HG02759 (cell line): ENCODE data around the gene ZNF467.

Source experiments
- ATAC-seq: cut with Tn5 transposase; IDR thresholded peaks from one replicate; pipeline ENCODE4 v1.9.1; 2021; ENCODE audit warnings: mild to moderate bottlenecking, moderate library complexity; ENCODE audit not compliant: unreplicated experiment

Gene ZNF467

DNA sequence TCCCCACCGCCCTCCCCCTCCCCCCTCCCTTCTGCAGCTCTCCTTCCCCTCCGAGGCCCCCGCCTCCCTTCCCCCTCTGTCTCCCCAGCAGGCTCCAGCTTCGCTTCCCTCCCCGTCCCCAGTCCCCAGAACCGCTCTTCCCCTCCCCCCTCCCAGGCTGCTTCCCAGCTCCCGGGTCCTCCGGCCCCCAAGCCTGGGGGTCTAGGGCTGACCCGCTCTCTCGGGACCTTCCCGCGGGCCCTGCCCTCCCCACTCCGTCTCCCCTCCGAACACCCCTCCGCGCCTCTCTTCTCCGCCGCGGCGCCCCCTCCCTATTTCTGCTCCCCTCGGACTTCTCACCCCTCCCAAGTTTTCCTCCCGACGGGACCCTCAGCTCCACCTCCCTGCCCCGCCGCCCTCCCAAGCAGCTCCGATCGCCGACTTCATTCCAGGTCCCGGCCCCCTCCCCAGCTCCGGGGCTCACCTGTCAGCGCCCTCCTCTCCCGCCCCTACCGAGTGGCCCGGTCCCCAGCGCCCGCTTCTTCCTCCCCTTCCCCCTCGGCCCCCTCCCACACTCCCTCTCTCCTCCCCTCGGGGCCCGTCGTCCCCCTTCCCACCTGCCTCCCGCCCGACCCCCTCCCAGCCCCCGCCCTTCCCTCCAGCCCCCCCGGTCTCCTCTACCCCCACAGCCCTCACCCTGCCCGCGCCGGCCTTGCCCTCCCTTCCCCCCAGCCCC, 990 bp downstream of the ZNF467 start:
- no peak for ATAC-seq

- ATAC-seq, result peak; percentile 96
These were observed 1.6 kb downstream of the ZNF467 start for GRCh38 chr7:149771720-149772240.

GRCh38 chr7:149770728-149771636, 2.4 kb downstream of the ZNF467 start:
- peak; percentile 17 for ATAC-seq

- no peak for ATAC-seq
These were observed 3.5 kb downstream of the ZNF467 start for GRCh38 chr7:149769915-149770314.

GRCh38 chr7:149768931-149769330, 4.5 kb downstream of the ZNF467 start:
- ATAC-seq, result no peak

DNA sequence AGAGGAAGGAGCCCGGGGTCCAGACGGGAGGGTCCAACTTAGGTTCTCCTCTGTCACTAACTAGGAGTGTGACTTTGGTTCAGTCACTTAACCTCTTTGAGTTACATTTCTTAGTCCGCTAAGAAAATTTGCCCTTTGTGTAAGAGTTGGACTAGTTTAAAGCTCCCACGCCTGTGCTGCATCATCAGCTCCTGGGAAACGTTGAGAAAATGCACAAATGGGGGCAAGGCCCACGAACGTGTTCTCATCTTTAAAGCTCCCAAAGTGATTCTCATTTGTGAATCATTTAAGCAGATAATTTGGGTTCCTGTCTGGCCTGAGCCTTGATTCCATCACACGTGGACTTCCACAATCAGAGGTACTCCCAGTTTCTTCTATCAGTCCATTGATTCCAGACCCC, 6.3 kb downstream of the ZNF467 start:
- no peak for ATAC-seq

DNA sequence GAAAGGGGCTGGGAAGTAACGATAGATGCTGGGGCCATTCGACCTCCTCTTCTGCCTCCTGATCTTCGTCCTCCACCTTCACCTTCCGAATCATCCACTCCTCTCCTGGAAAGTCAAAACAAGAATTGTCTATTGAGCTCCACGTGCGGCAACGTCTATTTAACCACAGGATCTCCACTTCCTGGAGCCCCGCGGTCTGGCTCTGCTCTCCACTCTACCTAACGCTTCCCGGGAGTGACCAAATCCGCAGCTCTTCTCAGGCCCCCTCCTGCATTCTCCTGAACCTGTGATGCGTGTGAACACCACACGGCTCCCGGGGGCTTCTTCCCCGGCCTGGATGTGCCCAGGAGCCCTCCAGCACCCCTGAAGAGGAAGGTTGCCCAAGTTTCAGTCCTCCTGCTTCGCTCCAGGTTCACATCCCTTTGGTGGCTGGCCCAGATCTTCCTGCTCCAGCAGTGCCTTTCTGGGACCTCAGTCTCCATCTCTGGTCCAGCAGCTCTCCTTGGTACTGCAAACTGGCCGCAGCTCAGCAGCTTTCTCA, 7.2 kb downstream of the ZNF467 start:
- ATAC-seq, result no peak

DNA sequence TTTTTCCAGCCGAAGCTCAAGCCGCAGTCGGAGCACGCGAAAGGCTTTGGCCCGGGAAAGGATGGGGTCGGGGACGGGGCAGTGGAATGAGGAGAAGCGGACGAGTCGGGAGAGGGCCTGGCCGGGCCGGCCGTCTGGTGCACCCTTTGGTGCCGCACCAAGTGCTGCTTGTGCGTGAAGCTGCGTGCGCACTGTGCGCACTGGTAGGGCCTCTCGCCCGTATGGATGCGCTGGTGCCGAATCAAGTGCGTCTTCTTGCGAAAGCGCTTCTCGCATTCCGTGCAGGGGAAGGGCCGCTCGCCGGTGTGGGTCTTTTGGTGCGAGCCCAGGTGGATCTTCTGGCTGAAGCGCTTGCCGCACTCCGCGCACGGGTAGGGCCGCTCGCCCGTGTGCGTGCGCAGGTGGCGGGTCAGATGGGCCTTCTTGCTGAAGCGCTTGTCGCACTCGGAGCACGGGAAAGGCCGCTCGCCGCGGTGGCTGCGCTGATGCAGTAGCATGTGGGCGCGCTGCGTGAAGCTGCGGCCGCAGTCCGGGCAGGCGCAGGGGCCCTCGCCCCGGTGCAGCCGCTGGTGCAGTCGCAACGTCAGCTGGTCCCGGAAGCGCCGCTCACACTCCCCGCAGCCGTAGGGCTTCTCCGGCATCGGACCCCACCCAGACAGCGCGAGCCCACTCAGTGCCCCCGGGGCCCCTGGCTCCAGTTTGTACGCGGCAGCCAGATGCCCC, 7.8 kb downstream of the ZNF467 start:
- ATAC-seq, result no peak

- ATAC-seq, result no peak
These were observed 8.6 kb downstream of the ZNF467 start for GRCh38 chr7:149764481-149765398.

GRCh38 chr7:149763563-149764240, 9.7 kb downstream of the ZNF467 start:
- no peak for ATAC-seq

DNA sequence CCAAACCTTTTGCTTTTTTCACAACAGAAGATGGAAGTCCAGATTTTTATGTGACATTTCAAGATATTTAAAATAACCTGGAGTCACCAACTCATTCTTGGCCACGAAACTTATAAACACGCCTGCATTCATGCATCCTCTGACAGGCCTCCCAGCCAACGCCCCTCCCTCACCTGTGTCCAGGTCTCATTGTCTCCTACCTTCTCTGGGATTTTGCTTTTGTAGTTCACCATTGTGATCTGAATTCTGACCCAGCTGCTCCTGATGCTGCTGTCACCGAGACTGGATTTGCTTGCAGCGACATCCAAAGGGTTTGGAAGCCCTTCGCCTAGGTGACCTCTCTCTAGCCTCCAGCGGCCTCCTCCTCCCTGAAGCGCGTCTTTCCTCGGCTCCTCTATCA, 10.8 kb downstream of the ZNF467 start:
- ATAC-seq, result no peak

DNA sequence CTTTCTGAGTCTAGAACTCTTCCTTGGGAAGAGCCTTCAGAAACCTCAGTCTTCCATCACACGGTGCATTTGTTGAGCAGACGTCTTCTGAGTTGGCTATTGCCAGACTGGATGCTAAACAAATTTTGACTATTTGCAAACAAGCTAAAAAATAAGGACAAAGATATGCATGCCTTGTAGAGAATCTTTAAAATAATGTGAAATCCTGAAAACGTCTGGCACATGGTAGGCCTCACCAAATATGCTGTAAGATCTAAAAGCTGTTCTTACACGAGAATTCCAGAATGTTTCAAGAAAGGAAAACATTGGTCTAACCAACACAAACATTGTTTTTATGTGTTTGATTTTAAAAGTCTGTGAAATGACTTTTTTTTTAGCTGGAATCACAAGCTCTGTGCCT, 11.3 kb downstream of the ZNF467 start:
- ATAC-seq, result no peak

GRCh38 chr7:149761307-149761706, 12.1 kb downstream of the ZNF467 start:
- no peak for ATAC-seq

- no peak for ATAC-seq
These were observed 12.8 kb downstream of the ZNF467 start for GRCh38 chr7:149760538-149760937.

- no peak for ATAC-seq
These were observed 14.1 kb downstream of the ZNF467 start for GRCh38 chr7:149759093-149759860.

GRCh38 chr7:149753375-149754233, 19.8 kb downstream of the ZNF467 start:
- no peak for ATAC-seq

DNA sequence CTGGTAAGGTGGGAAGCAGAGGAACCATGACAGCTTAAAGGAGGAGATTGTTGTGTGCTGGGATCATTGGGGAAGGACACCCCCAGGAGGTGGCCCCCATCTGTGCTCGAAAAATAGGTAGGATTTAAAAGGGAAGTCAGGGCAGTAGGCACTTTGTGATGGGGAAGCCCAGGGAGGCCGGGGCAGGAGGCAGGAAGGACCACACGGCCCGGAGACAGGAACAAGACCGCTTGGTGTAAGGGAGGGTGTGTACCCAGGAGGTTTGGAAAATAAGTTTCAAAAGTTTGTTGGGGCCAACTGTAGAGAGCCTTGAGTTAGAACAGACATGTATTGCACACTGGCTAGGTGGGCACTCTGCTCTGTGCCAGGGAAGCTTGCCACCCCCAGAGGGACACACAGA, 20.7 kb downstream of the ZNF467 start:
- no peak for ATAC-seq
